GM21576 (cell line): ENCODE results near the gene EIF3K.
"Not testable (repeated sequence)": the region's sequence is repeated elsewhere in the genome, so short reads cannot be mapped to it uniquely, and the experiment has no call there.

Experiments
- ATAC-seq: cut with Tn5 transposase; IDR thresholded peaks from one replicate; pipeline ENCODE4 v1.9.1; 2021; ENCODE audit warnings: mild to moderate bottlenecking, moderate library complexity; ENCODE audit not compliant: unreplicated experiment

EIF3K gene, protein sequence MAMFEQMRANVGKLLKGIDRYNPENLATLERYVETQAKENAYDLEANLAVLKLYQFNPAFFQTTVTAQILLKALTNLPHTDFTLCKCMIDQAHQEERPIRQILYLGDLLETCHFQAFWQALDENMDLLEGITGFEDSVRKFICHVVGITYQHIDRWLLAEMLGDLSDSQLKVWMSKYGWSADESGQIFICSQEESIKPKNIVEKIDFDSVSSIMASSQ

DNA sequence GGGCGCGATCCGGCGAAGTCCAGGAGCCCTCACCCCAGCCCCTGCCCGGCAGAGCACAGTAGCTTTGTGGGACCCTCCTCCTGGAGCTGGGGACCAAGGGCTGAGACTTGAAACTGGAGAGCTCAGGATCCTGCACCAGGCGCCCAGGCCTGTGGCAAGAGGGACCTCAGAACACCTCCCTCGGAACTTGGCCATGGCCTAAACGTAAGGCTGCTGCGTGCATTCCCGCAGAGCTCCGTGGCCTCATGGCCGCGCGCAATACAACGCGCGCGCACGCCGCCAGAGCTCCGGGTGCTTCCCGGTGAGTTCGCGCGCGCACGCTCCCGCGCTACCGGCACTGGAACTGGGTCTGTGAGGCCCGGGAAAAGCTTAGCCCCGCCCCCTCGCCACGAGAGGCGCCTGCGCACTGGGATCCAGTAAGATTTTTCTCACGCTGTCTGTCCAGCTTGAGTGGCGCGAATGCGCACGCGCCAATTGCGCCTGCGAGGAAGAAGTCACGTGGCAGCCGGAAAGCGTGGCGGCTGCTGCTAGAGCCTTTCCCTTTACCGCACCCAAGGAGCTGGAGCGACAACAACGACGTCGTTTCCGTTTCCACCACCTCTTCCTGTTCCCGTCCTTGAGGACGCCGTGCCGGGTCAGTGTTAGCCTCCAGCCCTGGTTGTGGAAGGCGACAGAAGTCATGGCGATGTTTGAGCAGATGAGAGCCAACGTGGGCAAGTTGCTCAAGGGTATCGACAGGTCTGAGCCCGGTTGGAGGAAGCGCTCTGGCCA, at the start of gene EIF3K:
Gene EIF3K, plus strand, starts transcription at position 599 of the 771 bp plus-strand sequence. Its CDS starts 81 bp downstream, at position 680.
- peak; percentile 45 for ATAC-seq

DNA sequence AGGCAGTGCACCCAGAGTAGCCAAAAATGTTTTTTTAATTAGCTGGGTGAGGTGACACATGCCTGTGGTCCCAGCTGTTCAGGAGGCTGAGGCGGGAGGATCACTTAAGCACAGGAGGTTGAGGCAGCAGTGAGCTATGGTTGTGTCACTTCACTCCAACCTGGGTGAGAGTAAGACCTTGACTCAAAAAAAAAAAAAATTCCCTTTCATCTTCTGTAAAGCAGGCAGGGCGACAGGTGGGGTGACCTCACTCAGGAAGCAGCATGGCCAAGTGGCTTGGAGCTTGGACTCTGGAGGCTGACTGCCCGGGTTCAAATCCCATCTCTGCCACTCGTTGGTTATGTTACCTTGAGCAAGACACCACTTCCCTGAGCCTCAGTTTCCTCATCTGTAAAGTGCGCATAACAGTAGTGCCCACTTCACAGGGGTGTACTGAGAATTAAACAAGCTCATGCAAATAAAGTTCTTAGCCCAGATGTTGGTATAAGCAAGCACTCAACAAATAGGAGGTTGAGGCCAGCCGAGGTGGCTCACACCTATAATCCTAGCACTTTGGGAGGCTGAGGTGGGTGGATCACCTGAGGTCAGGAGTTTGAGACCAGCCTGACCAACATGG, 49.5 kb upstream of the EIF3K start:
- ATAC-seq: no peak

DNA sequence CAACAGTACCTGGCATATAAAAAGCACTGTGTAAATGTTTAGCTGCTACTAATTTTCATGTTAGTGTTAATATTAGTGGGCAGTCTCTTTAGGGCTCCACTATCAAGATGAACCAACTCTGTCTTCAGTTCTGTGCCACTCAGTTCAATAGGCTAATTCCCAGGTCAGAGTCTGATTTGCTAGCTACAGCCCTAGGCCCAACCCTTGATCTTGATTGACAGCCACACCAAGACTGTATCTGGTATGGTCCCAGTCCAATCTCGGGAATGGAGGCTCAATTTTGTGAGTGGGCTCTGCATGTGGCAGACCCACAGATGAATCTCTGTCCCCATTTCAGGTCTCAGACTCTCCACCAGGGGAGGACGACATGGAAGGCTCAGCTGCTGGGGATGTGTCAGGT, 47.3 kb upstream of the EIF3K start:
- ATAC-seq: no peak

- no peak for ATAC-seq
Measured at GRCh38 chr19:38577826-38578225, 41.2 kb upstream of the EIF3K start.

DNA sequence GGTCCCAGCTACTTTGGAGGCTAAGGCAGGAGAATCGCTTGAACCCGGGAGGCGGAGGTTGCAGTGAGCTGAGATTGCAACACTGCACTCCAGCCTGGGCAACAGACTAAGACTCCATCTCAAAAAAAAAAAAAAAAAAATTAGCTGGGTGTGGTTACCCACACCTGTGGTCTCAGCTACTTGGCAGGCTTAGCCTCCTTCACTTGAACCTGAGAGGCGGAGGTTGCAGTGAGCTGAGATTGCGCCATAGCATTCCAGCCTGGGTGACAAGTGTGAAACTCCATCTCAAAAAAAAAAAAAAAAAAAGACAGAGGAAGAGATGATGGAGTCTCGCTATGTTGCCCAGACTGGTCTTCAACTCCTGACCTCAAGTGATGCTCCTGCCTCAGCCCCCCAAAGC, 39.7 kb upstream of the EIF3K start:
- not testable (repeated sequence) for ATAC-seq

GRCh38 chr19:38580080-38580479, 38.9 kb upstream of the EIF3K start:
- no peak for ATAC-seq

- ATAC-seq: peak; percentile 77
Measured at GRCh38 chr19:38583219-38583984, 35.6 kb upstream of the EIF3K start.

- ATAC-seq: no peak
Measured at GRCh38 chr19:38583985-38584305, 35.0 kb upstream of the EIF3K start.

DNA sequence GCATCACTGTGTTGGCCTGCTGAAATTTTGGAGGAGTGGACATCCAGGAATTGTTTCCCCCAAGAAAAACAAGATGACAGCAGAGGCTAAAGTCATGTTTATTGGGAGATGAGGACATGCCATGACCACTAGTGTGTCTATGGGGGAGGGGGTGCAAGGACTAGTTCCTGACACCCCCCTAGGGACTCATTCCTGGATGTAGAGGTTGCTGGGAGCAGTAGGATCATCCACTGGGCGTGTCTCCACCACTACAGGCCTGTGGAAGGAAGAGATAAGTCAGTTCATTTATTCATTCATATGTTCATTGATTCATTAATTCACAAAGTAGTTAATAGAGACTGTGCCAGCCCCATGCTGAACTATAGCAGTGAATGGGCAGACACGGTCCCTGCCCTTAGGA, 31.4 kb upstream of the EIF3K start:
- ATAC-seq: no peak

DNA sequence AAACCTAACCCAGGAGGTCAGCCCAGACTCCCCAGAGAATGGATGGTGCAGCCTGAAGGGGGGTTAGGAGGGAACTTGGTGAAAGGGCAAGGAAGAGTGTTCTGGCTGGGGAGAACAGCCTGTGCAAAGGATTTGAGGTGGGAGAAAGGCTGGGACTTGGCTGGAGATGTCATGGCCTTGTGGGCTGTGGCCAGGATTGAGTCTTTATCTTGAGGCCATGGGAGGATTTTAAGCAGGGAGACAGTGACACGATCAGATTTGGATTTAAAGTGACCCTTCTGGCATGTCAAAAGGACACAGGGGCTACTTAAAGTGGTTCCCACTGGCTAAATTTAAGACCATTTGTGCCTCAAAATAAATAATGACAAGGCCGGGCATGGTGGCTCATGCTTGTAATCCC, 30.9 kb upstream of the EIF3K start:
- ATAC-seq: no peak

- no peak for ATAC-seq
Measured at GRCh38 chr19:38592940-38593339, 26.0 kb upstream of the EIF3K start.

DNA sequence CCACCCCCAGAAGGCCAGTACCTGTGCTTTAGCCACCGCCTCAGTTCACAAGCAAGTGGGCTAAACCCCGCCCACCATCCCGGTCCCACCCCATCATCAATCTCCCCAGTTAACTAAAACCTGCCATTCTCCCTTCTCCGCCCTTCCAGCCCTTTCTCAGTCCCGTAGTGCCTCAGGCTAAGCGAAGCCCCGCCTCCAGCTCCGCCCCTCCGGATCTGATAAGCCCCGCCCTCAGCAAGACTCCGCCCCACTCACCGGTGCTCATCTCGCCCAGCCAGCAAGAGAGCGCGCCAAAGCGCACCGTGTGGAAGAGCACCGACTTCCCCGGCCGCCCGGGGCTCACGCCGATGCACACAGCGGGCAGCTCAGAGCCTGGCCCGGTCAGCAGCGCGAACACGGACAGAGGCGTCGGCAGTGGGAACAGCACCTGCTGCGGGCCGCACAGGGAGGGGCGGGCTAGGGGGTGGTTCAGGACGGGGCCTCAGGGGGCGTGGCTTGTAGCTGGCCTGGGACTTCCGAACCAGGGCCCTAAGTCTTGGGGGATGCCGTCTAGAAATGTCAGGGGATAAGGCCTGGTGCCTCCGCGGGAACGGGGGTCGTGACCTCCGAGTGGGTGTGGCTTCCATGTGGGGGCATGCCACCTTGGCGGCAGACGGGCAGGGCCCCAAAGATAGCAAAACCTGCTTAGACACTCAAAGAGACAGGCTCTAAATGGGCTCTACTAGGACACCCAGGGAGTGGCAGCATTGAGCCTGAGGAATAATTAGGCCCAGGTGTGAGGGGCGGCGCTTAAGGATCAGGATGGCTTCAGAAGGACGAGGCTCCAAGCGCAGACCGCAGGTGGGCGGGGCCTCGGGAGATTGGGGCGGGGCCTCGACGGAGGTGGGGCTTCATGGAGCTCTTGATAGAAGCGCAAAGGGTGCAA, 22.7 kb upstream of the EIF3K start:
- no peak for ATAC-seq

DNA sequence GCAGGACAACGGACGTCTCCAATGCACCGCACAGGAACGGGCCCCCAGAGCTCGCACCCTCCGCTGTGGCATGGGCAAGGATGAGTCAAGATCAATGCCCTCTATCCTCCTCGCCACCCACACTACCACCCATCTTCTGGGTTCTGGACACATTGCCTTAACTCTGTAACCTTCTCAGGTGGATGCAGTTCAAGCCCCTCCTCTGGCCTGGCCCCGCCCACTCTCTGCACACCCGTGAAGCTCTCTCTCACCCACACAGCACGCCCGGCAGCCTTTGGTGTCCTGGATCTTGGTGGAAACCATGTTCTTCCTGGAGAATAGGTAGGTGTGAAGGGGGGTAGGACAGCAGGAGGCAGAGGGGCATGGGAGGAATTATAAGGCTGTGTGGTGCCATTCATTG, 21.9 kb upstream of the EIF3K start:
- no peak for ATAC-seq

DNA sequence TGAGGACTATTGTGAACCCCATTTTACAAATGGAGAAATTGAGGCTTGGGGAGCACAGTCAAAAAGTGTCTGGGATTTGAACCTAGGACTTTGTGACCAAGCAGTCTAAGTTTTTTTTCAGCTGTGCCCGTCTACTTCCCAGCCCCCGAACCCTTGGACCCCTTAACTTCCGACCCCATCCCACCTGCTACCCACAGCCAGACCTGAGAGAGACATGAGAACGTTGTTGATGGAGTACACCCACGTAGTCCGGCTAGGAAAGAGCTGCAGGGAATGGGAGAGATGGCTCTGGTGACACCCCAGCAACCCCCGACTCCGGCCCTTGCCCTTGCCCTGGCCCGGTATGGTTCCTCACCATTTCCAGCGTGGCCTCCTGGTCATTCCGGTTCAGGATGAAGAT, 19.3 kb upstream of the EIF3K start:
- ATAC-seq: no peak

DNA sequence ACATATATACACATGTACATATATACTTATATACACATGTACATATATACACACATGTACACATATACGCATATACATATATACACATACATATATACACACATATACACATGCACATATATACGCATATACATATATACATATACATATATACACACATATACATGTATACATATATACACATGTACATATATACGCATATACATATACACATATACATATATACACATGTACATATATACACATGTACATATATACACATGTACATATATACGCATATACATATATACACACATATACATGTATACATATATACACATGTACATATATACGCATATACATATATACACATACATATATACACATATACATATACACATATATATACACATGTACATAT, 16.1 kb upstream of the EIF3K start:
- ATAC-seq: not testable (repeated sequence)

DNA sequence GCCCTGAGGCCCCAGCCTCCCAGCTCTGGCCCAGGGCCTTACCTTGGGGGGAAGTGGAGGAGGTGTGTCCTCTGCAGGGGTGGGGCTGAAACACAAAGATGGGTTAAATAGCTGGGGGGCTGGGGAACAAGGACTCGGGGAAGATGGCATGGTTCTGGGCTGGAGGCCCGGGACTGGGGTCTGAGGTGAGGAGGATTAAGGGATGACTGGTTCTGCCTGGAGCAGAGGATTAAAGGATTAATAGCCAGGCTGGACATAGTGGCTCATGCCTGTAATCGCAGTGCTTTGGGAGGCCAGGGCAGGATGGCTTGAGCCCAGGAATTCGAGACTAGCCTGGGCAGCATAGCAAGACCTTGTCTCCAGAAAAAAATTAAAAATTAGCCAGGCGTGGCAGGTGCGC, 12.9 kb upstream of the EIF3K start:
- no peak for ATAC-seq

GRCh38 chr19:38614289-38614688, 4.7 kb upstream of the EIF3K start:
- no peak for ATAC-seq

GRCh38 chr19:38615007-38615581, 3.9 kb upstream of the EIF3K start:
- no peak for ATAC-seq

DNA sequence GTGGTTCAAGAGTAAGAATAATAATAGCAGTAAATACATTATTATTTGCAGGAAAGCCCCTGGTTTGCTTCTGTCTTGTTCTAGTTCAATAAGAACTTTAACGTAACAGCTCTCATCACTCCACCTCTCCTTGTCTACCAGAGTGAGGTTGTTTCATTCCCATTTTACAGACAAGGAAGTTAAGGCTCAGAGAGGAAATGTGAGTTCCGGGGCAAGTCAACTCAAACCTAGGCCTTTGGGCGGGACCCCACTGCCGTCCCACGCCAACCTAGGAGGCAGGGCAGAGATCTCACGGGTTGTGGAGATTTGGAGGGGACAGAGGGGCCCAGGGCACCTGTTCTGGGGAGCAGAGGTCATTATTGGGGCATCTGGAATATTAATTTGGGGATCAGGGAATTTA, 2.7 kb upstream of the EIF3K start:
- no peak for ATAC-seq

DNA sequence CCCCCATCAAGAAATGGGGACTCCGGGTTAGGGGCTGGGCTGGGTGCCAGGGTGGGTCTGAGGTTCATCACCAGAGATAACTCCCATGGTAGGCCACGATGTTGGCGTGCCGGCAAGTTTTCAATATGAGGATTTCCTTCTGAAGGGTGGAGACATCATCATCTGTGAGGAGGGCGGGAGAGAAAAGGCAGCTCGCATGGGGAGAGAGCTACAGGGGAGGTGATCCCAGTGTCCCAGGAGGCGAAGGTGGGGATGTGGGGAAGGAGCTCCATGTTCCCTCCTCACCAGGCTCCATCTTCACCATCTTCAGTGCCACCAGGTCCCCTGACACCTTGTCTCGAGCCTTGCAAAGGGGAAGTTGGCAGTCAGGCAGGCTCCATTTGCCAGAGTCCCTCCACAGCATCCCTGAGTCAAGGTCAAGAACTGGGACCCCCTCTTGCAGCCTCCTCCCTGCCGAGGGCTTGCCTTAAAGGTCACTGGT, 1.7 kb upstream of the EIF3K start:
- ATAC-seq: no peak
